Measurements from ENCODE around the gene TRIP13.
"Not testable (repeated sequence)": the region's sequence is repeated elsewhere in the genome, so short reads cannot be mapped to it uniquely, and the experiment has no call there.

TRIP13 gene

GRCh38 chr5:892394-893136, at the start of gene TRIP13, which contains the start of gene BRD9:
Gene TRIP13 (plus strand): TSS chr5:892884. CDS start chr5:892999, 115 bp downstream.
Gene BRD9 (minus strand): TSS chr5:892801. CDS start chr5:892657, 144 bp downstream.
- peak; percentile 100 for DNase-seq (ENCODE audit: low spot score)
- in situ Hi-C loops (cut with MboI; ENCODE audit: low pct_unique_long_range_greater_than_20kb, low sequenced_read_pairs, unreplicated experiment): no loop called here
- no peak for TF ChIP-seq CTCF (IDR thresholded peaks at IDR 0.05; ENCODE audit: extremely low read depth, insufficient read depth, missing control alignments)

GRCh38 chr5:843371-843770, 49.3 kb upstream of the TRIP13 start:
- DNase-seq (ENCODE audit: low spot score); in situ Hi-C loops (cut with MboI; ENCODE audit: low pct_unique_long_range_greater_than_20kb, low sequenced_read_pairs, unreplicated experiment): not testable (repeated sequence)

GRCh38 chr5:843926-844325, 48.8 kb upstream of the TRIP13 start:
- DNase-seq (ENCODE audit: low spot score); in situ Hi-C loops (cut with MboI; ENCODE audit: low pct_unique_long_range_greater_than_20kb, low sequenced_read_pairs, unreplicated experiment): not testable (repeated sequence)

GRCh38 chr5:844426-844825, 48.3 kb upstream of the TRIP13 start:
- in situ Hi-C loops (cut with MboI; ENCODE audit: low pct_unique_long_range_greater_than_20kb, low sequenced_read_pairs, unreplicated experiment); DNase-seq (ENCODE audit: low spot score): not testable (repeated sequence)

- DNase-seq (ENCODE audit: low spot score); in situ Hi-C loops (cut with MboI; ENCODE audit: low pct_unique_long_range_greater_than_20kb, low sequenced_read_pairs, unreplicated experiment): not testable (repeated sequence)
Observed at GRCh38 chr5:845031-845675, 47.5 kb upstream of the TRIP13 start.

- DNase-seq (ENCODE audit: low spot score); in situ Hi-C loops (cut with MboI; ENCODE audit: low pct_unique_long_range_greater_than_20kb, low sequenced_read_pairs, unreplicated experiment): not testable (repeated sequence)
Observed at GRCh38 chr5:845676-846601, 46.7 kb upstream of the TRIP13 start.

GRCh38 chr5:846602-847091, 46.0 kb upstream of the TRIP13 start:
- peak; percentile 65 for DNase-seq (ENCODE audit: low spot score)
- in situ Hi-C loops (cut with MboI; ENCODE audit: low pct_unique_long_range_greater_than_20kb, low sequenced_read_pairs, unreplicated experiment): not testable (repeated sequence)

- in situ Hi-C loops (cut with MboI; ENCODE audit: low pct_unique_long_range_greater_than_20kb, low sequenced_read_pairs, unreplicated experiment); DNase-seq (ENCODE audit: low spot score): not testable (repeated sequence)
Observed at GRCh38 chr5:847212-847611, 45.5 kb upstream of the TRIP13 start.

- DNase-seq (ENCODE audit: low spot score); in situ Hi-C loops (cut with MboI; ENCODE audit: low pct_unique_long_range_greater_than_20kb, low sequenced_read_pairs, unreplicated experiment): not testable (repeated sequence)
Observed at GRCh38 chr5:847736-848135, 44.9 kb upstream of the TRIP13 start.

- no peak for TF ChIP-seq CTCF (IDR thresholded peaks at IDR 0.05; ENCODE audit: extremely low read depth, insufficient read depth, missing control alignments)
- in situ Hi-C loops (cut with MboI; ENCODE audit: low pct_unique_long_range_greater_than_20kb, low sequenced_read_pairs, unreplicated experiment): no loop called here
- DNase-seq (ENCODE audit: low spot score): no peak
Observed at GRCh38 chr5:848671-849111, 44.0 kb upstream of the TRIP13 start.

All from GM13977 (cell line).